Stomach (tissue), 9 donors: ENCODE data around the gene COG7. TPM values are rescaled to one million over a fixed set of nuclear protein-coding genes. Genes with fewer than 3 reads are reported as not detected.
A peak's percentile ranks its signal among the peaks of the same experiment; 100 is the strongest.
"Not testable (repeated sequence)": the region's sequence is repeated elsewhere in the genome, so short reads cannot be mapped to it uniquely, and the experiment has no call there.

Experiments used
- DNase-seq, 2 donors: peaks; one replicate each; pipeline versions ENCODE4 v3.0.0 to v3.0.0-alpha.2; 2013 to 2019
- H3K27ac ChIP-seq, 5 donors: fragments of 200-600 bp in 4 of 5; sonication (generic) in 4 of 5; one replicate each; pipeline ENCODE4 v1.5.1; 2013 to 2019; ENCODE audit warnings: mild to moderate bottlenecking in 1 of 5, moderate library complexity in 1 of 5
- H3K27me3 ChIP-seq, 3 donors: fragments of 200-600 bp; sonication (generic); one replicate each; pipeline ENCODE4 v1.5.1; 2017 to 2019; ENCODE audit warnings: mixed run types in 1 of 3
- H3K36me3 ChIP-seq, 4 donors: fragments of 200-600 bp; sonication (generic); 1 replicate in 3 of 4; 2 replicates in 1 of 4; pipeline ENCODE4 v1.5.1; 2016 to 2019
- H3K4me1 ChIP-seq, 4 donors: fragments of 200-600 bp; sonication (generic); one replicate each; pipeline ENCODE4 v1.5.1; 2016 to 2019
- H3K4me3 ChIP-seq, 4 donors: fragments of 200-600 bp; sonication (generic) in 3 of 4; one replicate each; pipeline ENCODE4 v1.5.1; 2016 to 2019; ENCODE audit warnings: mild to moderate bottlenecking in 1 of 4
- H3K9me3 ChIP-seq, 4 donors: fragments of 200-600 bp; sonication (generic); one replicate each; pipeline ENCODE4 v1.5.1; 2016 to 2019
- CTCF ChIP-seq, 7 experiments: fragments of 450-650 bp in 4 of 7; fragments of 200-600 bp in 3 of 7; sonication (generic) in 3 of 7; IDR thresholded peaks; one replicate each; pipeline ENCODE4 v1.5.1; 2016 to 2019; ENCODE audit warnings: antibody characterized with exemption in 7 of 7, control low read depth in 2 of 7, mild to moderate bottlenecking in 1 of 7
- EP300 ChIP-seq: sonication (generic); formaldehyde crosslinking; IDR thresholded peaks from one replicate; pipeline ENCODE4 v1.6.1; 2017; ENCODE audit warnings: antibody characterized with exemption
- POLR2A ChIP-seq, 4 donors: fragments of 450-650 bp; IDR thresholded peaks; one replicate each; pipeline ENCODE4 v1.6.1; 2016; ENCODE audit warnings: antibody characterized with exemption in 4 of 4, control low read depth in 2 of 4, mild to moderate bottlenecking in 1 of 4, moderate library complexity in 1 of 4
- POLR2AphosphoS5 ChIP-seq, 3 donors: sonication (generic); formaldehyde crosslinking; IDR thresholded peaks; one replicate each; pipeline ENCODE4 v1.6.1; 2016; ENCODE audit warnings: antibody characterized with exemption in 3 of 3
- WGBS, 5 donors: extraction: QIAGEN DNeasy Blood & Tissue Kit in 3 of 5; methylation state at CpG; one replicate each; pipeline versions ENCODE4 v1.1.5 to v1.1.7; 2013 to 2018; 5-methylcytosine and 5-hydroxymethylcytosine counted together
- intact Hi-C: fragments of 100-400 bp; cut with DNase I; formaldehyde crosslinking; loops from one replicate; pipeline ENCODE4 v1.15.1; 2023; ENCODE audit warnings: low total_unique reads
- polyA plus RNA-seq, 3 donors: library from polyadenylated mRNA; stranded (reverse); fragments of 200-250 nt; gene quantifications; one replicate each; pipeline ENCODE4 v1.2.3, GENCODE V29; 2013
- total RNA-seq, 5 donors: library from RNA; depleted of rRNA; stranded (reverse); fragments of >200 nt; gene quantifications; one replicate each; pipeline versions ENCODE4 v1.1.0 to v1.2.3, GENCODE V29; 2014 to 2016
- donor health status: healthy with polysubstance abuse.
- donor health status: Bipolar disorder and iron deficiency.
- donor health status: healthy.

The COG7 gene
- total and polyA plus RNA-seq, 8 donors: 11.0 to 80.5 (median 27.7) TPM

DNA sequence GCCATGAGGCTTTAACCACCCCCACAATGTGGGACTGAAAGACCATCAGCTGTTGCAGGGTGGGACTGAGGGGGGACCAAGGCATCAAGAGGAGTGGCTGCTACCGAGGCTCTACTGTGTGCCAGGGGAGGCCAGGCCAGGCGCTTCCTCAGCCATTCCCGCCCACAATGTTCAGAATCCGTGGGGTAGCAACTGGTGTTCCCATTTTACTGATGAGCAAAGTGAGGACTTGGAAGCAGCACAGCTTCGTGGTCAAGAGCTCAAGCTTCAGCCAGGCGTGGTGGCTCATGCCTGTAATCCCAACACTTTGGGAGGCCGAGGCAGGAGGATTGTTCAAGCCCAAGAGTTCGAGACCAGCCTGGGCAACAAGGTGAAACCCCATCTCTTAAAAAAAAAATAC, 85.0 kb downstream of the COG7 start:
- no peak for DNase-seq
- Histone ChIP-seq H3K27ac (no peak overlapping the region), H3K27me3 (peaks cover 0 to 32% (median 0%) of the 10 kb centered on the region in 3 donors), H3K4me3 (no peak overlapping the region), H3K36me3 (peaks cover 0 to 4% (median 0%) of the 10 kb centered on the region in 4 donors), H3K9me3 (no peaks in the 10 kb centered on the region), H3K4me1 (peaks cover under 1 to 17% (median 5%) of the 10 kb centered on the region in 4 donors)
- intact Hi-C loops: no loop called here
- 81 to 97% (median 90%) methylated on average over 7 to 8 of the region's 8 CpGs for WGBS, 5 donors
- TF ChIP-seq EP300: no peak
- TF ChIP-seq CTCF (IDR thresholded peaks at IDR 0.05): no peak
- TF ChIP-seq POLR2A (IDR thresholded peaks at IDR 0.05): no peak
- TF ChIP-seq POLR2AphosphoS5 (IDR thresholded peaks at IDR 0.05): no peak

GRCh38 chr16:23367564-23367963, 85.4 kb downstream of the COG7 start:
- TF ChIP-seq CTCF (IDR thresholded peaks at IDR 0.05) (no peak), POLR2A (IDR thresholded peaks at IDR 0.05) (no peak), POLR2AphosphoS5 (IDR thresholded peaks at IDR 0.05) (no peak)

GRCh38 chr16:23366341-23366740, 86.6 kb downstream of the COG7 start:
- DNase-seq, intact Hi-C loops, H3K9me3 ChIP-seq, H3K36me3 ChIP-seq, H3K27ac ChIP-seq, H3K4me3 ChIP-seq: not testable (repeated sequence)
- peaks cover 11 to 31% (median 16%) of the 10 kb centered on the region in 4 donors for H3K4me1 ChIP-seq
- WGBS, 5 donors: 81 to 88% (median 83%) methylated on average over 7 of the region's 7 CpGs
- H3K27me3 ChIP-seq: peaks cover 0 to 24% (median 0%) of the 10 kb centered on the region in 3 donors

More at GRCh38 chr16:23367564-23367963, 85.4 kb downstream of the COG7 start:
- no peak for DNase-seq
- Histone ChIP-seq H3K9me3 (no peaks in the 10 kb centered on the region), H3K36me3 (peaks cover 0 to 4% (median 0%) of the 10 kb centered on the region in 4 donors), H3K4me1 (peaks cover 5 to 22% (median 10%) of the 10 kb centered on the region in 4 donors), H3K27me3 (peaks cover 0 to 32% (median 0%) of the 10 kb centered on the region in 3 donors), H3K27ac (no peak overlapping the region), H3K4me3 (no peak overlapping the region)
- WGBS, 5 donors: 85 to 94% (median 90%) methylated on average over 10 of the region's 10 CpGs
- intact Hi-C loops: no loop called here

DNA sequence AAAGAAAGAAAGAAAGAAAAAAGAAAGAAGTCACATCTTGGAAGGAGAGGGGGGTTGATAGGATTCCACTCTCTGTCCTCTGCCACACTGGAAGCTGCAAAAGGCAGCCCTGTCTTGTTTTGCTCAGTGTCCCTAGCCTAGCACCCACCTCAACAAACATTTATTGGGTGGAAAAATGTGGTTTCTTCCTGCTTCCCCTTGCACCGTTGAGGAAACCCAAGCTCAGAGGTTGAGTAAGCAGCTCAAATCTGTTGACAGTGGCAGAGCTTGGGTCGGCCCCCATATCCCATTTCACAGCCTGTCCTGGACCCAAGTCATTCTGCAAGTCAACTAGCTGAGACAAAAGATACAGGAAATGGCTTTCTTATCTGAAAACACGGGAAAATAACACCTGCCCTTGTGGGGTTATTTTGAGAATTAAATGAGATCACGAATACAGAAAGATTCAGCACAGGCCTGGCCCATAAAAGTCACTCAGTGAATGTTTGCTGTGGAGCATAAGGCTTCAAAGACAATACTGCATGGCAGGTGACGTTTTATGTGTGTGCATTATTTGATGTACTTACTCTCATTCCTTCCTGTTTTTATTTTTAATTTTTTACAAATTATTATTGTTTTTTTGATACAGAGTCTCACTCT, 87.3 kb downstream of the COG7 start:
- no peaks in the 10 kb centered on the region for H3K36me3 ChIP-seq
- H3K4me3 ChIP-seq: no peak overlapping the region
- WGBS, 5 donors: 13 to 28% (median 23%) methylated on average over 5 of the region's 5 CpGs
- H3K27me3 ChIP-seq: peaks cover 0 to 18% (median 0%) of the 10 kb centered on the region in 3 donors
- intact Hi-C loops: no loop called here
- TF ChIP-seq POLR2AphosphoS5 (IDR thresholded peaks at IDR 0.05): no peak
- H3K27ac ChIP-seq: no peak overlapping the region
- H3K9me3 ChIP-seq: no peaks in the 10 kb centered on the region
- peaks cover 11 to 31% (median 16%) of the 10 kb centered on the region in 4 donors for H3K4me1 ChIP-seq
- peak in 1 of 2 donors; percentile 51 for DNase-seq

- Histone ChIP-seq H3K36me3 (no peaks in the 10 kb centered on the region), H3K4me1 (peaks cover 11 to 31% (median 16%) of the 10 kb centered on the region in 4 donors), H3K9me3 (no peaks in the 10 kb centered on the region), H3K27me3 (peaks cover 0 to 4% (median 0%) of the 10 kb centered on the region in 3 donors), H3K4me3 (no peak overlapping the region), H3K27ac (peak overlapping the region; percentile 74 to 81 (median 74))
- intact Hi-C loops: no loop called here
- WGBS, 5 donors: 27 to 55% (median 41%) methylated on average over 10 to 11 of the region's 11 CpGs
- no peak for TF ChIP-seq POLR2A (IDR thresholded peaks at IDR 0.05)
- peak in 2 of 3 donors; percentile 74 to 77 for TF ChIP-seq POLR2AphosphoS5 (IDR thresholded peaks at IDR 0.05)
- peak; percentile 72 to 88 for DNase-seq
Observed at GRCh38 chr16:23362460-23363317, 90.3 kb downstream of the COG7 start.
